HT1080 (cell line): ENCODE measurements around the gene TREM2. TPM values are rescaled to one million over a fixed set of nuclear protein-coding genes. Genes with fewer than 3 reads are reported as not detected.
"Not testable (repeated sequence)": the region's sequence is repeated elsewhere in the genome, so short reads cannot be mapped to it uniquely, and the experiment has no call there.

Source experiments
- DNase-seq: peaks from one replicate; pipeline ENCODE4 v3.0.0-alpha.2; 2015; ENCODE audit warnings: low read depth
- total RNA-seq: library from RNA; depleted of rRNA; stranded (reverse); fragments of >200 nt; shearing (Covaris generic); gene quantifications from 2 replicates; pipeline ENCODE4 v1.2.3, GENCODE V29; 2014; rRNA removed

Gene TREM2
- total RNA-seq, 1 experiment from 2014 or later = 0.68 TPM

- no peak for DNase-seq
Measured at GRCh38 chr6:41155132-41155805, 7.6 kb downstream of the TREM2 start.

- no peak for DNase-seq
Measured at GRCh38 chr6:41153992-41154625, 8.8 kb downstream of the TREM2 start, which contains the start of gene TREML1. TREML1 (minus strand) TSS chr6:41154347; CDS start chr6:41154288, 59 bp downstream.

GRCh38 chr6:41153451-41153850 lies 9.5 kb downstream of the TREM2 start:
- no peak for DNase-seq

GRCh38 chr6:41150671-41151070 lies 12.2 kb downstream of the TREM2 start:
- no peak for DNase-seq

- no peak for DNase-seq
Measured at GRCh38 chr6:41147917-41148316, 15.0 kb downstream of the TREM2 start.

- no peak for DNase-seq
Measured at GRCh38 chr6:41136911-41137310, 26.0 kb downstream of the TREM2 start.

- DNase-seq = no peak
Measured at GRCh38 chr6:41135062-41135832, 27.7 kb downstream of the TREM2 start.

- DNase-seq = no peak
Measured at GRCh38 chr6:41132254-41132653, 30.7 kb downstream of the TREM2 start.

- no peak for DNase-seq
Measured at GRCh38 chr6:41125282-41125681, 37.6 kb downstream of the TREM2 start.

GRCh38 chr6:41122918-41123317 lies 40.0 kb downstream of the TREM2 start:
- DNase-seq = no peak

GRCh38 chr6:41122373-41122772 lies 40.5 kb downstream of the TREM2 start:
- DNase-seq = no peak

- DNase-seq = no peak
Measured at GRCh38 chr6:41120058-41120457, 42.9 kb downstream of the TREM2 start.

GRCh38 chr6:41119508-41119907 lies 43.4 kb downstream of the TREM2 start:
- no peak for DNase-seq

- DNase-seq = not testable (repeated sequence)
Measured at GRCh38 chr6:41115027-41115426, 47.9 kb downstream of the TREM2 start.

GRCh38 chr6:41111017-41111416 lies 51.9 kb downstream of the TREM2 start:
- DNase-seq = no peak

Other genes starting within 250 kb of the TREM2 start
- 0.16 and 0.37 TPM in 2 replicates for gene UNC5CL, start 123.9 kb downstream of the TREM2 start, total RNA-seq
- gene TSPO2, start 120.6 kb downstream of the TREM2 start, total RNA-seq = 0.34 and 0.43 TPM in 2 replicates
- gene APOBEC2, start 109.9 kb downstream of the TREM2 start, total RNA-seq = not detected in 2 replicates
- gene OARD1, start 90.8 kb downstream of the TREM2 start, total RNA-seq = 19.0 and 25.5 TPM in 2 replicates
- gene NFYA, start 90.1 kb downstream of the TREM2 start, total RNA-seq = 7.9 and 11.8 TPM in 2 replicates
- gene TREML1, start 8.8 kb downstream of the TREM2 start, total RNA-seq = 0.23 TPM in 1 of 2 replicates, not detected in the other
- not detected in 2 replicates for gene TREML2, start 38.0 kb upstream of the TREM2 start, total RNA-seq
- not detected in 2 replicates for gene TREML4, start 65.2 kb upstream of the TREM2 start, total RNA-seq
- 0.57 TPM in 1 of 2 replicates, not detected in the other for gene TREM1, start 123.6 kb upstream of the TREM2 start, total RNA-seq
- not detected in 2 replicates for gene NCR2, start 172.5 kb upstream of the TREM2 start, total RNA-seq